HEK293T (cell line): ENCODE measurements around the gene CDH13.

Experiments
- CTCF ChIA-PET: fragments of 350-600 bp; formaldehyde crosslinking; extraction: SDS; loops from one replicate; lab custom pipeline; 2021; ENCODE audit warnings: antibody characterized with exemption, inconsistent platforms; lab: Yijun Ruan, JAX
- POLR2A ChIA-PET: fragments of 350-600 bp; formaldehyde crosslinking; extraction: SDS; loops from one replicate; lab custom pipeline; 2020; ENCODE audit warnings: antibody characterized with exemption, inconsistent platforms; lab: Yijun Ruan, JAX
- DNase-seq: peaks from one replicate; pipeline ENCODE4 v3.0.0; 2012; ENCODE audit warnings: mixed read lengths; ENCODE audit errors: extremely low spot score
- ARNT ChIP-seq: fragments of 450-650 bp; IDR thresholded peaks from 2 replicates; pipeline ENCODE4 v1.6.1; 2017; ENCODE audit warnings: mild to moderate bottlenecking
- BHLHE40 ChIP-seq: fragments of 450-650 bp; IDR thresholded peaks from 2 replicates; pipeline ENCODE4 v1.6.1; 2016; ENCODE audit warnings: mild to moderate bottlenecking, moderate library complexity, borderline replicate concordance
- CTBP1 ChIP-seq: fragments of 450-650 bp; IDR thresholded peaks from 2 replicates; pipeline ENCODE4 v1.6.1; 2016; ENCODE audit warnings: borderline replicate concordance
- ELF4 ChIP-seq: fragments of 450-650 bp; IDR thresholded peaks from 2 replicates; pipeline ENCODE4 v1.6.1; 2017; ENCODE audit warnings: antibody characterized with exemption
- FOXA1 ChIP-seq: fragments of 450-650 bp; IDR thresholded peaks from 2 replicates; pipeline ENCODE4 v1.6.1; 2016; ENCODE audit warnings: mild to moderate bottlenecking
- FOXK2 ChIP-seq: fragments of 450-650 bp; IDR thresholded peaks from 2 replicates; pipeline ENCODE4 v1.6.1; 2016; ENCODE audit warnings: mild to moderate bottlenecking
- FOXM1 ChIP-seq: fragments of 450-650 bp; IDR thresholded peaks from 2 replicates; pipeline ENCODE4 v1.6.1; 2017; ENCODE audit warnings: mild to moderate bottlenecking, borderline replicate concordance
- HDGF ChIP-seq: fragments of 450-650 bp; IDR thresholded peaks from 2 replicates; pipeline ENCODE4 v1.6.1; 2017; ENCODE audit warnings: antibody characterized with exemption, borderline replicate concordance
- L3MBTL2 ChIP-seq: fragments of 450-650 bp; conservative IDR thresholded peaks from 2 replicates; pipeline ENCODE4 v1.6.1; 2016; ENCODE audit warnings: mild to moderate bottlenecking
- LEF1 ChIP-seq: fragments of 450-650 bp; IDR thresholded peaks from 2 replicates; pipeline ENCODE4 v1.6.1; 2017; ENCODE audit warnings: mild to moderate bottlenecking, borderline replicate concordance
- NFRKB ChIP-seq: fragments of 450-650 bp; IDR thresholded peaks from 2 replicates; pipeline ENCODE4 v1.6.1; 2016; ENCODE audit warnings: mild to moderate bottlenecking, moderate library complexity
- PKNOX1 ChIP-seq: fragments of 450-650 bp; IDR thresholded peaks from 2 replicates; pipeline ENCODE4 v1.6.1; 2016
- SP1 ChIP-seq: fragments of 450-650 bp; IDR thresholded peaks from 2 replicates; pipeline ENCODE4 v1.6.1; 2017
- SUZ12 ChIP-seq: fragments of 450-650 bp; IDR thresholded peaks from 2 replicates; pipeline ENCODE4 v1.6.1; 2016; ENCODE audit warnings: mild to moderate bottlenecking
- TARDBP ChIP-seq: fragments of 450-650 bp; IDR thresholded peaks from 2 replicates; pipeline ENCODE4 v1.6.1; 2016
- ZNF384 ChIP-seq: fragments of 450-650 bp; IDR thresholded peaks from 2 replicates; pipeline ENCODE4 v1.6.1; 2016

CDH13 gene

GRCh38 chr16:83791916-83792315, 1165.1 kb downstream of the CDH13 start:
- DNase-seq, result no peak
- ChIA-PET POLR2A (no interaction called here), CTCF (no interaction called here)
- TF ChIP-seq FOXA1 (no peak), NFRKB (no peak)

DNA sequence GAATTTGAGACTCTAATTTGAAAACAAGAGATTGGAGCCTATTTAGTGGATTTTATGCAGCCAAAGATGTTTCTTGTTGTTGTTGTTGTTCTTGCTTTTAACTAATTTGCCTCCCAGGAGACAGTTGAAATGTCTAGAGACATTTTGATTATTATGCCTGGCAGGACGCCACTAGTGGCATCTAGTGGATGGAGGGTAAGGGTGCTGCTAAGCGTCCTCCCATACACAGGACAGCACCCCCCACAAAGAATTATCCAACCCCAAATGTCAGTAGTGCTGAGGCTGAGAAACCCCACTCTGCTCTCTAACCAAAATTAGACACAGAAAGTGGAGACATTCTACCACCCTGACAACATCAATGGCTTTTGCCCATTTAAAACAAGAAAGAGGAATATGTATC, 1165.6 kb downstream of the CDH13 start:
- no peak for DNase-seq
- CTCF ChIA-PET, result no interaction called here
- POLR2A ChIA-PET, result no interaction called here
- no peak for TF ChIP-seq LEF1
- no peak for TF ChIP-seq FOXK2
- no peak for TF ChIP-seq CTBP1
- no peak for TF ChIP-seq SP1
- TF ChIP-seq ELF4, result no peak
- TF ChIP-seq BHLHE40, result no peak
- TF ChIP-seq NFRKB, result no peak
- TF ChIP-seq ZNF384, result no peak
- TF ChIP-seq L3MBTL2, result no peak
- no peak for TF ChIP-seq HDGF
- TF ChIP-seq PKNOX1, result no peak
- no peak for TF ChIP-seq TARDBP

DNA sequence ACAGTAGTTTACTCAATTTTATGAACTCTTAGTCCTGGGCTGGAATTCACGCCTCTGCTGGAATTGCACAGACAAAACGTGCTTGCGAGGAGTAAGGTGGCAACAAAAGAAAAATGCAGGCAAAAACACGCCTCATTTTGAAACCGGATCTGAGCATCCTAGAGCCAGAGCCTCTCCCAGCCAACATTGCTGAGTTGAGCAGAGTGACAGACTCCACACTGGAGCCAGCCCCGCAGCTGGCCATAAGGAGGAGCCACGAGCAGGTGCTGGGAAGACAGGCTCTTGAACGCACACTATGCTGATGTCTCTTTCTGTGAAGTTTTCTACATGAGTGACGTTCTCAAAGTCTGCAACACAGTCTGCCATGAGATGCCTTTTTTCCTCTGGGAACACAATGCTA, 1166.4 kb downstream of the CDH13 start:
- no peak for DNase-seq
- CTCF ChIA-PET, result no interaction called here
- TF ChIP-seq NFRKB (no peak), SUZ12 (no peak), LEF1 (no peak), ARNT (no peak), ZNF384 (no peak), HDGF (no peak), ELF4 (no peak), CTBP1 (no peak), FOXA1 (no peak), L3MBTL2 (no peak), BHLHE40 (no peak), SP1 (no peak), FOXK2 (no peak), FOXM1 (no peak), TARDBP (no peak), PKNOX1 (no peak)
- POLR2A ChIA-PET, result no interaction called here

GRCh38 chr16:83794860-83795554, 1168.2 kb downstream of the CDH13 start:
- no peak for TF ChIP-seq NFRKB
- no peak for TF ChIP-seq BHLHE40
- TF ChIP-seq TARDBP, result no peak
- POLR2A ChIA-PET, result no interaction called here
- CTCF ChIA-PET, result interaction anchor here (0.6 kb wide), 1 partner anchor 89 kb away, joined by 3 read pairs; no protein-coding TSS in a partner anchor
- no peak for DNase-seq

DNA sequence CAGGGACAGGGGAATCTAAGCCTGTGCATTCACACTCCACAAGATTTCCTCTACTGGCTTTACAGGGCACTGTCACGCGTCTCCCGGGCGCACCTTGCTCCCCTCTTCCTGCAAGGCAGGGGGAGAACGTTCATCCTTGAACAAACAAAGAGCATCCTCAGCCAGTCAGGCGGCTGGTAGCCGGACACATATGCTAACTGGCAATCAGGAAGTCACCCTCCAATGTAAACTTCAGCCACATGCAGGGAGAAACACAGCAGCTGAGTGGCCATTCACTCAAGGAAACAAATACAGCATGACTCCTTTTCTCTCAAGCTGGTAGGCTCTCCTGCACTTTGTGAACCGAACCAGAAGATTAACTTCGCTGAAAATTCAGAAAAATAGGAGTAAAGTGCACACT, 1170.2 kb downstream of the CDH13 start:
- CTCF ChIA-PET, result interaction anchor here (0.7 kb wide), 1 partner anchor 190 kb away, joined by 3 read pairs; no protein-coding TSS in a partner anchor
- no peak for DNase-seq
- POLR2A ChIA-PET, result no interaction called here
- TF ChIP-seq ZNF384, result no peak
- TF ChIP-seq HDGF, result no peak
- no peak for TF ChIP-seq NFRKB
- no peak for TF ChIP-seq FOXA1
- TF ChIP-seq LEF1, result no peak
- no peak for TF ChIP-seq FOXM1
- TF ChIP-seq L3MBTL2, result no peak
- TF ChIP-seq TARDBP, result no peak
- no peak for TF ChIP-seq ARNT
- no peak for TF ChIP-seq BHLHE40
- TF ChIP-seq SP1, result no peak
- TF ChIP-seq CTBP1, result no peak
- no peak for TF ChIP-seq FOXK2
- no peak for TF ChIP-seq PKNOX1
- no peak for TF ChIP-seq ELF4
- no peak for TF ChIP-seq SUZ12

GRCh38 chr16:83799336-83799735, 1172.6 kb downstream of the CDH13 start:
- no peak for TF ChIP-seq ZNF384
- no peak for TF ChIP-seq CTBP1
- no peak for TF ChIP-seq ELF4
- TF ChIP-seq FOXM1, result no peak
- TF ChIP-seq SP1, result no peak
- no peak for TF ChIP-seq L3MBTL2
- no peak for TF ChIP-seq PKNOX1
- no peak for TF ChIP-seq FOXA1
- no peak for TF ChIP-seq HDGF
- no peak for TF ChIP-seq NFRKB
- TF ChIP-seq ARNT, result no peak
- no peak for TF ChIP-seq TARDBP
- no peak for TF ChIP-seq FOXK2
- TF ChIP-seq SUZ12, result no peak
- TF ChIP-seq BHLHE40, result no peak
- no peak for TF ChIP-seq LEF1
- POLR2A ChIA-PET, result no interaction called here
- no peak for DNase-seq
- CTCF ChIA-PET, result no interaction called here
